Smooth muscle cell (in vitro differentiated cells): Measurements from ENCODE around the gene DNAAF8. TPM values are rescaled to one million over a fixed set of nuclear protein-coding genes. Genes with fewer than 3 reads are reported as not detected.
"Not testable (repeated sequence)": the region's sequence is repeated elsewhere in the genome, so short reads cannot be mapped to it uniquely, and the experiment has no call there.

Experiments
- DNase-seq: peaks from one replicate; lab custom pipeline; 2025; ENCODE audit not compliant: unreplicated experiment; lab: John Stamatoyannopoulos, UW
- H2AFZ ChIP-seq: fragments of 200-600 bp; sonication (generic); 2 replicates; pipeline ENCODE4 v1.6.0; 2016; ENCODE audit warnings: antibody characterized with exemption, low read depth, mild to moderate bottlenecking
- H3F3A ChIP-seq: fragments of 200-600 bp; sonication (generic); 2 replicates; pipeline ENCODE4 v1.6.0; 2017; ENCODE audit warnings: antibody characterized with exemption, low read depth
- H3K27ac ChIP-seq: fragments of 200-600 bp; sonication (generic); 2 replicates; pipeline ENCODE4 v1.5.1; 2016; ENCODE audit warnings: low read depth, mild to moderate bottlenecking
- H3K27me3 ChIP-seq: fragments of 200-600 bp; sonication (generic); 2 replicates; pipeline ENCODE4 v1.6.1; 2016; ENCODE audit warnings: low read depth, mild to moderate bottlenecking
- H3K36me3 ChIP-seq: fragments of 200-600 bp; sonication (generic); 2 replicates; pipeline ENCODE4 v1.5.1; 2016; ENCODE audit warnings: low read depth
- H3K4me1 ChIP-seq: fragments of 200-600 bp; sonication (generic); 2 replicates; pipeline ENCODE4 v1.5.1; 2016; ENCODE audit warnings: low read depth
- H3K4me2 ChIP-seq: fragments of 200-600 bp; sonication (generic); 2 replicates; pipeline ENCODE4 v1.6.0; 2016; ENCODE audit warnings: mild to moderate bottlenecking
- H3K4me3 ChIP-seq: fragments of 200-600 bp; sonication (generic); 2 replicates; pipeline ENCODE4 v1.5.1; 2016; ENCODE audit warnings: mild to moderate bottlenecking
- H3K79me2 ChIP-seq: fragments of 200-600 bp; sonication (generic); 2 replicates; pipeline ENCODE4 v1.6.0; 2016; ENCODE audit warnings: low read depth, mild to moderate bottlenecking
- H3K9ac ChIP-seq: fragments of 200-600 bp; sonication (generic); 2 replicates; pipeline ENCODE4 v1.6.0; 2016; ENCODE audit warnings: low read depth
- H3K9me3 ChIP-seq: fragments of 200-600 bp; sonication (generic); replicated peaks from 2 replicates; pipeline ENCODE4 v1.5.1; 2016; ENCODE audit warnings: low read depth
- H4K20me1 ChIP-seq: fragments of 200-600 bp; sonication (generic); 2 replicates; pipeline ENCODE4 v1.6.0; 2016; ENCODE audit warnings: low read depth
- WGBS: methylation state at CpG from one replicate; pipeline ENCODE4 v1.1.7; 2016; ENCODE audit warnings: low lambda C conversion rate; 5-methylcytosine and 5-hydroxymethylcytosine counted together
- polyA plus RNA-seq: library from polyadenylated mRNA; unstranded; fragments of >200 nt; fragmentation: Nextera tagmentation; extraction: Ambion mirVana; gene quantifications from 2 replicates; pipeline ENCODE4 v1.2.1, GENCODE V29; 2016
- total RNA-seq: library from RNA; depleted of rRNA; stranded (reverse); fragments of >200 nt; gene quantifications from 2 replicates; pipeline ENCODE4 v1.2.3, GENCODE V29; 2014
- TF ChIP-seq, protein P1 (sequence below): fragments of 200-600 bp; sonication (generic); IDR thresholded peaks from 2 replicates; pipeline ENCODE4 v1.5.1; 2017; ENCODE audit warnings: borderline replicate concordance, mild to moderate bottlenecking, antibody characterized with exemption; ENCODE audit not compliant: insufficient read depth, poor library complexity, severe bottlenecking

Gene DNAAF8
- total and polyA plus RNA-seq, 2 experiments from 2014 or later, result 2.9 TPM; not detected in 1

GRCh38 chr16:4780235-4780634 lies 45.9 kb downstream of the DNAAF8 start:
- no peak overlapping the region for H2AFZ ChIP-seq
- H3K27me3 ChIP-seq, result no peaks in the 10 kb centered on the region
- H3F3A ChIP-seq, result no peaks in the 10 kb centered on the region
- H3K4me2 ChIP-seq, result no peak overlapping the region
- H3K4me3 ChIP-seq, result no peak overlapping the region
- H3K27ac ChIP-seq, result no peak overlapping the region
- H3K9me3 ChIP-seq, result no peaks in the 10 kb centered on the region
- H3K36me3 ChIP-seq, result no peaks in the 10 kb centered on the region
- WGBS, result 55% methylated on average over 4 of the region's 4 CpGs
- H4K20me1 ChIP-seq, result no peaks in the 10 kb centered on the region
- TF ChIP-seq, protein P1, sequence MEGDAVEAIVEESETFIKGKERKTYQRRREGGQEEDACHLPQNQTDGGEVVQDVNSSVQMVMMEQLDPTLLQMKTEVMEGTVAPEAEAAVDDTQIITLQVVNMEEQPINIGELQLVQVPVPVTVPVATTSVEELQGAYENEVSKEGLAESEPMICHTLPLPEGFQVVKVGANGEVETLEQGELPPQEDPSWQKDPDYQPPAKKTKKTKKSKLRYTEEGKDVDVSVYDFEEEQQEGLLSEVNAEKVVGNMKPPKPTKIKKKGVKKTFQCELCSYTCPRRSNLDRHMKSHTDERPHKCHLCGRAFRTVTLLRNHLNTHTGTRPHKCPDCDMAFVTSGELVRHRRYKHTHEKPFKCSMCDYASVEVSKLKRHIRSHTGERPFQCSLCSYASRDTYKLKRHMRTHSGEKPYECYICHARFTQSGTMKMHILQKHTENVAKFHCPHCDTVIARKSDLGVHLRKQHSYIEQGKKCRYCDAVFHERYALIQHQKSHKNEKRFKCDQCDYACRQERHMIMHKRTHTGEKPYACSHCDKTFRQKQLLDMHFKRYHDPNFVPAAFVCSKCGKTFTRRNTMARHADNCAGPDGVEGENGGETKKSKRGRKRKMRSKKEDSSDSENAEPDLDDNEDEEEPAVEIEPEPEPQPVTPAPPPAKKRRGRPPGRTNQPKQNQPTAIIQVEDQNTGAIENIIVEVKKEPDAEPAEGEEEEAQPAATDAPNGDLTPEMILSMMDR, result no peak
- DNase-seq, result no peak
- H3K4me1 ChIP-seq, result no peaks in the 10 kb centered on the region
- no peak overlapping the region for H3K9ac ChIP-seq
- H3K79me2 ChIP-seq, result no peaks in the 10 kb centered on the region

DNA sequence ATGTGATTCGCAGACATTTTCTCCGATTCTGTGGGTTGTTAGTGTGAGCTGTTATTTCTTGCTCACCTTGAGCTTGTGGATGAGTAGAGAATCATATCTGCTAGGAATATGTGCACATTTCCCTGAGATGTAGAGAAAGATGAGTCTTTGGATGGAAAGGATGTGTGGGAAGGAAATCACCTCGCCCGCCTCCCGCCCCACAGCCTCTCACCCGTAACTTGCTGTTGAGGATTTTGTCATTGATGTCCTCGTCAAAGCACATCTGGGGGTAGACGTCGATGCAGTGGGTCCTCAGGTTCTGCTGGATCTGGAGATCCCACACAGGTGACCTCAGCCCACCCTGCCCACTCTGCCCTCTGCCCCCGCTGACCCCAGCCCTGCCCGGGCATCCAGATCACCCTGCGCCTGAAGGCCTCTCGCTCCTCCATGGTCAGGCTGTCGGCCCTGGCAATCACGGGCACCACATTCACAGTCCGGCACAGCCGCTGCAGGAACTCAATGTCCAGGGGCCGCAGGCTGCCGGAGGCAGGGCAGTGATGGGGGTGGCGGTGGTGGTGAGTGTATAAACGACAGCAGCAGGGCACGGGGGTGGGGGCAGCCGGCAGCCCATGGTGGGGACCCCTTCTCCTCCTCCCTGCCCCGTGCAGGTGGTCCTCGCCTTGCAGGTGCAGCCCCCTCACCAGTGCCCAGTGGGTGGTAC lies 49.1 kb downstream of the DNAAF8 start:
- 94% methylated on average over 24 of the region's 25 CpGs for whole genome bisulfite sequencing
- Histone ChIP-seq H3K79me2 (no peaks in the 10 kb centered on the region), H3F3A (no peaks in the 10 kb centered on the region), H3K4me2 (no peak overlapping the region), H3K9ac (no peak overlapping the region), H3K4me1 (no peaks in the 10 kb centered on the region), H3K4me3 (no peak overlapping the region), H3K27me3 (no peaks in the 10 kb centered on the region), H3K27ac (no peak overlapping the region), H4K20me1 (no peaks in the 10 kb centered on the region), H3K36me3 (no peaks in the 10 kb centered on the region), H2AFZ (no peak overlapping the region), H3K9me3 (no peaks in the 10 kb centered on the region)
- DNase-seq, result no peak
- TF ChIP-seq, protein P1, result no peak

DNA sequence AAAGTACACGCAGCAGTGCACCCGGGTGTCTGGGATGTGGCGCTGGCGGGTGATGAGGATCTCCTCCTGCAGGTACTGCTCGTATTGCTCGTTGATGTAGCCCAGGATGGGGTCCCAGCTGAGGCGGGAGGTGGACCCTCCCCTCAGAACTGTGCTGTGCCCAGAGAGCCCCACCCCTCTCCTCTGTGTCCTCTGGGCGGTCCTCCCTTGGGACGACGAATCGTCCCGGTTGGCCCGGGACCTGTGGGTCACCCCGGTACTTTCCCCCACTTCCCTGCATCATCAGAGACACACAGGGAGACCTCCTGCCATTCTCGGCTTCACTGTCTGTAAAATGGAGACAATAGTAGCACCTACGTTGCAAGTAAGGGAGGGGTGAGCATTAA lies 49.6 kb downstream of the DNAAF8 start:
- TF ChIP-seq, protein P1, result no peak
- H3K4me1 ChIP-seq, result no peaks in the 10 kb centered on the region
- no peaks in the 10 kb centered on the region for H3K9me3 ChIP-seq
- WGBS, result 83% methylated on average over 16 of the region's 16 CpGs
- H3K27ac ChIP-seq, result no peak overlapping the region
- no peaks in the 10 kb centered on the region for H3F3A ChIP-seq
- no peaks in the 10 kb centered on the region for H4K20me1 ChIP-seq
- H3K27me3 ChIP-seq, result no peaks in the 10 kb centered on the region
- H3K36me3 ChIP-seq, result no peaks in the 10 kb centered on the region
- no peaks in the 10 kb centered on the region for H3K79me2 ChIP-seq
- no peak for DNase-seq
- H3K9ac ChIP-seq, result no peak overlapping the region
- no peak overlapping the region for H3K4me3 ChIP-seq
- H2AFZ ChIP-seq, result no peak overlapping the region
- H3K4me2 ChIP-seq, result no peak overlapping the region

GRCh38 chr16:4784444-4784987 lies 50.2 kb downstream of the DNAAF8 start:
- not testable (repeated sequence) for H3K27me3 ChIP-seq, H3K36me3 ChIP-seq

More at GRCh38 chr16:4784444-4784987, 50.2 kb downstream of the DNAAF8 start:
- 92% methylated on average over 14 of the region's 14 CpGs for WGBS
- H2AFZ ChIP-seq, H3K4me3 ChIP-seq, DNase-seq, H3K4me2 ChIP-seq, H3K79me2 ChIP-seq, H3K9me3 ChIP-seq, H4K20me1 ChIP-seq, H3K9ac ChIP-seq, H3K27ac ChIP-seq, H3K4me1 ChIP-seq, H3F3A ChIP-seq: not testable (repeated sequence)
